T1000 (cell line): ENCODE measurements around the gene CACNA2D1.
"Not testable (repeated sequence)": the region's sequence is repeated elsewhere in the genome, so short reads cannot be mapped to it uniquely, and the experiment has no call there.

Source experiments
- DNase-seq: peaks from one replicate; lab custom pipeline; 2025; ENCODE audit warnings: mixed read lengths; lab: John Stamatoyannopoulos, UW

Gene CACNA2D1

GRCh38 chr7:82434275-82435022 lies 9.1 kb downstream of the CACNA2D1 start:
- DNase-seq: no peak

- DNase-seq: no peak
Observed at GRCh38 chr7:82433507-82433906, 10.1 kb downstream of the CACNA2D1 start.

GRCh38 chr7:82432743-82433142 lies 10.8 kb downstream of the CACNA2D1 start:
- DNase-seq: not testable (repeated sequence)

GRCh38 chr7:82430500-82431465 lies 12.8 kb downstream of the CACNA2D1 start:
- no peak for DNase-seq

- no peak for DNase-seq
Observed at GRCh38 chr7:82429408-82429807, 14.2 kb downstream of the CACNA2D1 start.

GRCh38 chr7:82428186-82428961 lies 15.2 kb downstream of the CACNA2D1 start:
- no peak for DNase-seq

GRCh38 chr7:82423446-82423845 lies 20.1 kb downstream of the CACNA2D1 start:
- no peak for DNase-seq

- DNase-seq: no peak
Observed at GRCh38 chr7:82419200-82419599, 24.4 kb downstream of the CACNA2D1 start.

GRCh38 chr7:82417898-82418297 lies 25.7 kb downstream of the CACNA2D1 start:
- DNase-seq: no peak

- DNase-seq: no peak
Observed at GRCh38 chr7:82416402-82416801, 27.2 kb downstream of the CACNA2D1 start.

- no peak for DNase-seq
Observed at GRCh38 chr7:82414389-82414788, 29.2 kb downstream of the CACNA2D1 start.

GRCh38 chr7:82413237-82413636 lies 30.3 kb downstream of the CACNA2D1 start:
- DNase-seq: no peak

GRCh38 chr7:82411732-82412131 lies 31.8 kb downstream of the CACNA2D1 start:
- DNase-seq: no peak

- DNase-seq: no peak
Observed at GRCh38 chr7:82410461-82410860, 33.1 kb downstream of the CACNA2D1 start.

GRCh38 chr7:82406937-82407336 lies 36.6 kb downstream of the CACNA2D1 start:
- no peak for DNase-seq

- no peak for DNase-seq
Observed at GRCh38 chr7:82405301-82405700, 38.3 kb downstream of the CACNA2D1 start.

- DNase-seq: no peak
Observed at GRCh38 chr7:82404652-82405051, 38.9 kb downstream of the CACNA2D1 start.

- no peak for DNase-seq
Observed at GRCh38 chr7:82404094-82404493, 39.5 kb downstream of the CACNA2D1 start.

- DNase-seq: no peak
Observed at GRCh38 chr7:82397879-82398524, 45.6 kb downstream of the CACNA2D1 start.

- no peak for DNase-seq
Observed at GRCh38 chr7:82396343-82396742, 47.2 kb downstream of the CACNA2D1 start.

- no peak for DNase-seq
Observed at GRCh38 chr7:82395147-82395546, 48.4 kb downstream of the CACNA2D1 start.

- DNase-seq: no peak
Observed at GRCh38 chr7:82393840-82394220, 49.7 kb downstream of the CACNA2D1 start.
